Activated T-cell treated with anti-CD3 and anti-CD28 coated beads, Interleukin-2, amount 50 U/mL, for 24 hours (primary cell): ENCODE measurements around the gene RAPGEF4.

Experiments used
- DNase-seq: peaks from one replicate; pipeline ENCODE4 v3.0.0-alpha.2; 2020
- H3K27ac Mint-ChIP-seq: 2 replicates; pipeline ENCODE4 v1.8.0; 2020; ENCODE audit warnings: mild to moderate bottlenecking, mixed read lengths
- H3K27me3 Mint-ChIP-seq: 2 replicates; pipeline ENCODE4 v1.8.0; 2020; ENCODE audit warnings: mixed read lengths
- H3K36me3 Mint-ChIP-seq: 2 replicates; pipeline ENCODE4 v1.8.0; 2020; ENCODE audit warnings: low read depth, mixed read lengths
- H3K4me1 Mint-ChIP-seq: 2 replicates; pipeline ENCODE4 v1.8.0; 2020; ENCODE audit warnings: low read depth, mixed read lengths
- H3K4me3 Mint-ChIP-seq: 2 replicates; pipeline ENCODE4 v1.8.0; 2020; ENCODE audit warnings: mild to moderate bottlenecking, moderate library complexity, mixed read lengths
- H3K9me3 Mint-ChIP-seq: 2 replicates; pipeline ENCODE4 v1.8.0; 2020; ENCODE audit warnings: mixed read lengths

Gene RAPGEF4

DNA sequence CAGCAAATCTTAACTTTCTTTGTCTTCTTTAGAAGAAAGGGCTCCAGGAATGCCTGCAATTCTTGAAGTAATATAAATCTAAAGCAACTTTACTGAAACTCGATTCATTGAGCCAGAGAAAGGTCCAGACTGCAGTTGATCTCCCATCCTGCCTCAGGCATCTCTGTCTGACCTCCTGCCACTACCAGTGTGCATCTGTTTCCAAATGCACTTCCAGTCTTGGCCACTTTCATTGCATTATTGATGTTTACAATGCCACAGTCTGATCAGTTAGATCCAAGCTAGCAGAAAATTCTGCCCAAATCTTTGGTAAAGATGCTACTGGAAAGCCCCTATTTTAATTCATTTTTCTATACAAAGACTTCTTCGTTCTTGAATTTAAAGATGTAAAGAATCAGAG, 158.0 kb downstream of the RAPGEF4 start:
- Mint-ChIP-seq H3K27me3 (peaks cover 23% of the 10 kb centered on the region), H3K36me3 (no peaks in the 10 kb centered on the region)

DNA sequence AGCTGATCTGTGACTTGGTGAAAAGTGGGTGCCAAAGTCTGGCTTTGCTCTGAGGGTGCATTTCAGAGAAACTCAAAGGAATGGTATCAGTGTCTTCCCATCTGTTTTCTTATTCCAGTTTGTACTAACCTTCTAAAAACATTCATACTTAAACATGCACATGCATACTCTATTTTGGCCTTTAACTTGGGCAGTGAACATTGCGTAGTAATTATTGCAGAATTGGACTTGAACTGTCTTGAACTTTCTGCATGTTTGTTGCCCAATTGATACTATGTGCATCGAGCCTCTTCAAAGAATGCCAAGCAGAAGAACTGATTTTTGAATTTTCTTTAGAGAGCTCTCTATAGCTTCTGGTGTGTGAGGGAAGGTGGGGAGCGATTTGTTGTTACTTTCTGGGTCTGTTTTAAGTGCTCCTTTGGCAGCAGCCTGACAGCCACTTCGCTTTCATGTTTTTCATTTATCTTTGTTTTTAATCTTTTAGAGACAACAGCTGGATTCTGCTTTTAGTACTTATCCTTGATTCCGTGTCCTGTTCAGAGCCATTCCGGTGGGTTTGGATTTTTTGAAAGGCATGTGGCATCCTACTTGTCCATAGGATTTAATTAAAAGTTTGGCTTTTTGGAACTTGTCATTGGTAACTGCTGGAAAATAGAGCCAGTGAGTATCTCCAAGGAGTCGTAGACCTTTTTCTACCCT, 159.2 kb downstream of the RAPGEF4 start:
- Mint-ChIP-seq H3K9me3 (no peaks in the 10 kb centered on the region), H3K4me1 (no peaks in the 10 kb centered on the region), H3K4me3 (no peak overlapping the region), H3K27ac (no peak overlapping the region), H3K27me3 (peaks cover 31% of the 10 kb centered on the region), H3K36me3 (no peaks in the 10 kb centered on the region)
- DNase-seq: no peak

More for the DNA sequence above, 158.0 kb downstream of the RAPGEF4 start:
- Mint-ChIP-seq H3K4me3 (no peak overlapping the region), H3K4me1 (no peaks in the 10 kb centered on the region), H3K27ac (no peak overlapping the region), H3K9me3 (no peaks in the 10 kb centered on the region)
- DNase-seq: no peak

DNA sequence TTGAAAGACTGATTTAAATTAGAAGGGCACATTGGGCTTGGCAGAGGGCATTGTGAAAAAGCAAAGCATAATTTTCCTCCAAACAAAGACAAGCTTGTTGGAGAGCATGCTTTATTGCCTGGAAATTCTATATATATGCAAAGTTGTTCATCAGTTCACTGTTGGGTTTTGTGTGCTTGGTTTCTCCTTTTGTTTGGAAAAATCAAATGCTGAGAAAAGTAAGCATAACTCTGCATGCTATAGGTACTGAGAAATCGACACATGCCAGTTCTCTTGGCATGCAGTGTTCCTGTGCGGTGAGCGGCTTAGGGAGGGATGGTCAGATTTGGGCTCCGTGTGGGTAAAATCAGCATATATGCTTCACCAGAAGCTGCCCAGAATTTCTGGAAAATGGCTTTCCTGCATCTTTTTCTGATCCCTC, 161.0 kb downstream of the RAPGEF4 start:
- DNase-seq: no peak
- Mint-ChIP-seq H3K27ac (no peak overlapping the region), H3K27me3 (peaks cover 29% of the 10 kb centered on the region), H3K9me3 (no peaks in the 10 kb centered on the region), H3K36me3 (no peaks in the 10 kb centered on the region), H3K4me3 (no peak overlapping the region), H3K4me1 (no peaks in the 10 kb centered on the region)

- no peaks in the 10 kb centered on the region for H3K36me3 Mint-ChIP-seq
- no peak overlapping the region for H3K27ac Mint-ChIP-seq
- H3K4me1 Mint-ChIP-seq: no peaks in the 10 kb centered on the region
- no peak for DNase-seq
- no peak overlapping the region for H3K4me3 Mint-ChIP-seq
- no peaks in the 10 kb centered on the region for H3K9me3 Mint-ChIP-seq
- H3K27me3 Mint-ChIP-seq: peaks cover 24% of the 10 kb centered on the region
Observed at GRCh38 chr2:172900871-172901270, 165.2 kb downstream of the RAPGEF4 start.

DNA sequence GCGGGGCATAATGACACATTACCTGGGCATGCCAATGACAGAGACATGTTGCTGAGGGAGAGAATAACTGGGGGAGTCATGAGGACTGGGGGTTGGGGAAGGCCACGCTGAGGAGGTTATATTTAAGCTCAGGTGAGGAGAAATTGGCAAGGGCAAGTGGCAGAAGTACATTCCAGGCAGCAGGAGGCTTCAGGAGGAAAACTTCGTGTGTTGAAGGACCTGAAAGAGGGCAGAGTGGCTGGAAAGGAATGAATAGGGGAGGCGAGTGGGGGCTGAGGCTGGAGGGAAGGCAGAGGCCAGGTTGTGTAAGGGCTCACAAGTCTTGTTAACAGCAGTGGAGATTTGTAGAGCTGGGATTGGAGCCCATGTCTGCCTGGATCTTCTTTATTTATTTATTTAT, 166.3 kb downstream of the RAPGEF4 start:
- peaks cover 22% of the 10 kb centered on the region for H3K27me3 Mint-ChIP-seq
- no peak for DNase-seq
- H3K4me1 Mint-ChIP-seq: no peaks in the 10 kb centered on the region

DNA sequence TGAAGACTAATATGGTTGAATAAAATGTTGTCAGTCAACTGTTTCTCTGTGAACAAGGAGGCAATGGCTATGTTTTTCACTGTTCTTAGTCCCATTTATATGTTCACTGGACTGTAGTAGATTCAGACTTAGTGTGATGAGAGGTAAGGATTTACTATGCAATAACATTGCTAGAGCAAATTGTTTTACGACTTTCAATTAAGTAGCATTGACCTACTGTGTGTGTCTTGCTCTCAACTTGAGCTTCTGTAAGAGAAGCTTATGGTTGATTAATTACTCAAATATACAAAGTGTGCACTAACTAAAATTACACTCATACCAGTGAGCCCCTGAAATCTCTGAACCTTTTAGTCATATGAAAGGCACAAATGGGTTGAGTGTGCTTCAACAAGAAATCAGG, 168.6 kb downstream of the RAPGEF4 start:
- Mint-ChIP-seq H3K4me3 (no peak overlapping the region), H3K27me3 (peaks cover 7% of the 10 kb centered on the region), H3K4me1 (no peaks in the 10 kb centered on the region), H3K27ac (no peak overlapping the region), H3K9me3 (no peaks in the 10 kb centered on the region), H3K36me3 (no peaks in the 10 kb centered on the region)
- no peak for DNase-seq

More for the DNA sequence above, 166.3 kb downstream of the RAPGEF4 start:
- Mint-ChIP-seq H3K36me3 (no peaks in the 10 kb centered on the region), H3K4me3 (no peak overlapping the region), H3K9me3 (no peaks in the 10 kb centered on the region), H3K27ac (no peak overlapping the region)

GRCh38 chr2:172905937-172906811, 170.5 kb downstream of the RAPGEF4 start:
- Mint-ChIP-seq H3K9me3 (no peaks in the 10 kb centered on the region), H3K36me3 (no peaks in the 10 kb centered on the region), H3K4me1 (no peaks in the 10 kb centered on the region), H3K27me3 (peaks cover 2% of the 10 kb centered on the region), H3K27ac (no peak overlapping the region), H3K4me3 (no peak overlapping the region)
- no peak for DNase-seq

DNA sequence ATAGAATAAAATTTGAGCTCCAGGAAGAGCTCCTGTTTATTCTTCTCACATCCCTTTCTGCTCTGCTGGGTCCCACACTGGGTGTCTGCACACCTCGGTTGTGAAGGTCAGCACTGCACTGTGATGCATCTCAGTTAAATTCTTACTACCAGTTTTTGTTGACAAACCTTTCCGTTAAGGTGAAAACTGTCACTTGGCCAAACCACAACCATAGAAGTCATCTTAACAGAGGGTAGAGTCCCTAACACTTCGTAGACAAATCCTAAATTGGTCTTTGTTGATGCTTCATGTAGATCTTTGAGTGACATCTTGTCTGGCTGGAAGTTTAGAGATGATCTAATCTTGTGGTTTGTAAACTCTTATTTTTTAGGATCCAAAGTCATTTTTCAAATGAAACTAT, 172.6 kb downstream of the RAPGEF4 start:
- H3K9me3 Mint-ChIP-seq: no peaks in the 10 kb centered on the region
- H3K27me3 Mint-ChIP-seq: no peaks in the 10 kb centered on the region
- no peak overlapping the region for H3K27ac Mint-ChIP-seq
- H3K4me1 Mint-ChIP-seq: peaks cover 9% of the 10 kb centered on the region
- DNase-seq: no peak
- no peaks in the 10 kb centered on the region for H3K36me3 Mint-ChIP-seq
- no peak overlapping the region for H3K4me3 Mint-ChIP-seq

- Mint-ChIP-seq H3K9me3 (no peaks in the 10 kb centered on the region), H3K27ac (no peak overlapping the region), H3K36me3 (no peaks in the 10 kb centered on the region), H3K27me3 (no peaks in the 10 kb centered on the region), H3K4me1 (peaks cover 9% of the 10 kb centered on the region), H3K4me3 (no peak overlapping the region)
- DNase-seq: no peak
Observed at GRCh38 chr2:172909454-172909853, 173.8 kb downstream of the RAPGEF4 start.

DNA sequence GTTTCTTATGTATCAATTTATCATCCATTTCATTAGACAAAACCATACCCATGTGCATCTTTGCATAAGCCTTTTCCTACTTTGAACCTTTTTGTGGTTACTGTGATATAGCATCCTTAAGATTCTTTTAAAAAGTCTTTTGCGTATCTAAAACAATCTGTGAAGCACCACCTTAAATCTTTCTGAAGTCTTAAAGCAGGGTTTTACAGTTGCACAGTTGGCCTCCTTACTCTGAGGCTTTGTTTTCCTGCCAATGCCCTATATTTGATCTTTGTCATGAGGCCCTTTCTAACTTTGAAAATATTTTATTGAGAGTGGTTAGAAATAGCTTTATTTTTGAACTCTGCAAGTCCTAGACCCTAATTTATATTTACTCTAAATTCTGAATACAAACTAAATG, 176.6 kb downstream of the RAPGEF4 start:
- no peak for DNase-seq
- Mint-ChIP-seq H3K27ac (no peak overlapping the region), H3K9me3 (no peaks in the 10 kb centered on the region), H3K36me3 (no peaks in the 10 kb centered on the region), H3K4me3 (no peak overlapping the region), H3K27me3 (no peaks in the 10 kb centered on the region), H3K4me1 (peaks cover 9% of the 10 kb centered on the region)

DNA sequence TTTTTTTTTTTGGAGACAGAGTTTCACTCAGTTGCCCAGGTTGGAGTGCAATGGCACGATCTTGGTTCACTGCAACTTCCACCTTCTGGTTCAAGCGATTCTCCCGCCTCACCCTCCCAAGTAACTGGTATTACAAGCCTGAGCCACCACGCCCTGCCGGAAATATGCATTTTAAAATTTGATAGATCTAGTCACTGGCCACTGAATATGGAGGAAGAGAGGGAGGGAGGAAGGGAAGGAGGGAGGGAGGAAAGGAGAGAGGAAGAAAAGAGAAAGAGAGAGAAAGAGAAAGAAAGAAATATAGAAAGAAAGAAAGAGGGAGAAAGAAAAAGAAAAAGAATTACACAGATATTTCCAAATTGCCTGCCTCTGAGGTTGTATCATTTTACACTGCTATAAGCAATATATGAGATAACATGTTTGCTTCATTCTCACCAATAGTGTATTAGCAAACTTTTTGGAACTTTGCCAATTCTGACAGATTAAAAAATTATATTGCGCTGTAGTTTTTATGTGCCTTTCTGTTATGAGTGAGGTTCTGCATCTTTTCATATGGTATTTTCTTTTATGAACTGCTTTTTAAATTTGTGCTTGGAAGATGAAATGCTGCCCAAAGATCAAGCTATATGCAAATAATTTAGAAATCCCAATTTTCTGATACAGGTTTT, 178.8 kb downstream of the RAPGEF4 start:
- Mint-ChIP-seq H3K27ac (no peak overlapping the region), H3K4me3 (no peak overlapping the region), H3K27me3 (peaks cover 3% of the 10 kb centered on the region), H3K4me1 (peaks cover 9% of the 10 kb centered on the region), H3K9me3 (no peaks in the 10 kb centered on the region), H3K36me3 (no peaks in the 10 kb centered on the region)
- DNase-seq: no peak

- Mint-ChIP-seq H3K9me3 (no peaks in the 10 kb centered on the region), H3K27ac (no peak overlapping the region), H3K4me1 (peaks cover 1% of the 10 kb centered on the region), H3K36me3 (no peaks in the 10 kb centered on the region), H3K4me3 (no peak overlapping the region), H3K27me3 (peaks cover 3% of the 10 kb centered on the region)
- DNase-seq: no peak
Observed at GRCh38 chr2:172917716-172918115, 182.1 kb downstream of the RAPGEF4 start.

GRCh38 chr2:172919732-172920131, 184.1 kb downstream of the RAPGEF4 start:
- Mint-ChIP-seq H3K4me3 (no peak overlapping the region), H3K27ac (no peak overlapping the region)

GRCh38 chr2:172921532-172922236, 186.0 kb downstream of the RAPGEF4 start:
- Mint-ChIP-seq H3K36me3 (no peaks in the 10 kb centered on the region), H3K9me3 (no peaks in the 10 kb centered on the region), H3K4me3 (no peak overlapping the region), H3K4me1 (no peaks in the 10 kb centered on the region), H3K27me3 (peaks cover 3% of the 10 kb centered on the region), H3K27ac (no peak overlapping the region)
- no peak for DNase-seq

More at GRCh38 chr2:172919732-172920131, 184.1 kb downstream of the RAPGEF4 start:
- Mint-ChIP-seq H3K9me3 (no peaks in the 10 kb centered on the region), H3K27me3 (peaks cover 3% of the 10 kb centered on the region), H3K36me3 (no peaks in the 10 kb centered on the region), H3K4me1 (no peaks in the 10 kb centered on the region)
- DNase-seq: no peak
